Stimulated activated CD8-positive, alpha-beta memory T cell treated with anti-CD3 and anti-CD28 coated beads, Interleukin-12 subunit alpha, Interleukin-12 subunit beta, amount 100 ng/mL, for 24 hours (primary cell): Measurements from ENCODE around the gene COBL.

Experiments
- DNase-seq: peaks from one replicate; pipeline ENCODE4 v3.0.0-alpha.2; 2020; ENCODE audit errors: extremely low read depth

The COBL gene

DNA sequence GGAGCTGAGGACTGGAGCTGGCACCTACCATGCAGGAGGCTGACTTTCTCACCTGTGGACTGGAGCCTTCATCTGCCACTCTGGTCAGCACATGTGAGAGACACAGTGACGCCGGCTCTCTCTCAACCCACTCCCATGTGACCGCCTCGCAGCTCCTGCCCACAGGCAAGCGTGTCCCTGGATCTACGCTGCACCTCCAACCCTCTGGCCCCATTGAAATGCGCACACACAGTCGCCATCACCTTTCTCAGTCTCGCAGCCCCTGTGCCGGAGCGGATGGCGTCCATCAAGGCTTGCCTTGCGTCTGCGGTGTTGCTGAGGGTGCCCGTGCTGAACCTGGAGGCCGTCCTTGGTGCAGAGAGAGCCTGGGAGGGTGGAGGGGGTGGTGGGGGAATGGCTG lies 291.7 kb downstream of the COBL start:
- DNase-seq: no peak

DNA sequence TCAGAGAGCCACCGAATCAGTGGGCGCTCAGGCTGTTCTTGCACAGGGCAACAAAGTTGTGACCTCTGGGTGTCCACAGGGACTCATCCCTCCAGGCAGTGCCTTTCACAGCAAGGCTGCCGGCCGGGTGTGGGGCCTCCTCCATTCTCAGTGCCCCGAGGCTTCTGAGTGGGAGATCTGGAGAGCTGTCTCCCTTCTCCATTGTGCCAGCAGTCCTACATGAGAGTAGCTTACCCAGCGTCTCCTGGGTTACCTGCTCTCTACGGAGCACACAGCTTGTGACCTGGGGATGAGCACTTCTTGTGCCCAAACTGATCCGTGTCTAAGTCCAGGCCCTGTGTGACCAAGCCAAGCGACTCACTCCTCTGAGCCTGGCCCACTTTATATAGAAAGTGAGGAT lies 293.1 kb downstream of the COBL start:
- no peak for DNase-seq

DNA sequence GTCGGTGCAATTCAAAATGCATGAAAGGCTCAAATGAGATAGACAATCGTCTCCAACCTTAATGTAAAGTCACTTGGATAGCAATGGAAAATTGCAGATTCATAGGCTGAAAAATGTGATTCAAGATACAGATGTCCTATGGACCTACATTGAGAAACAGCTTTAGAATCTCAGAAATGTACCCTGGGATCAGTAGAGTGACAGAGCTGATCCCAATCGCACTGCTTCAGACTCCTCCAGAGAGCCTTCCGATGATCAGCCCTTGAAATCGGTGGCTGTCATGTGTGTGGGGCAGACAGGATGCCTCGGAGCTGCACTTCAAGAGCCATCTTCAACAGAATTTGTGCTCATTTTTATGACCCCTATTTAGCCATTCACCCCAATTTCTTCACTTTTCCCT lies 293.8 kb downstream of the COBL start:
- no peak for DNase-seq

DNA sequence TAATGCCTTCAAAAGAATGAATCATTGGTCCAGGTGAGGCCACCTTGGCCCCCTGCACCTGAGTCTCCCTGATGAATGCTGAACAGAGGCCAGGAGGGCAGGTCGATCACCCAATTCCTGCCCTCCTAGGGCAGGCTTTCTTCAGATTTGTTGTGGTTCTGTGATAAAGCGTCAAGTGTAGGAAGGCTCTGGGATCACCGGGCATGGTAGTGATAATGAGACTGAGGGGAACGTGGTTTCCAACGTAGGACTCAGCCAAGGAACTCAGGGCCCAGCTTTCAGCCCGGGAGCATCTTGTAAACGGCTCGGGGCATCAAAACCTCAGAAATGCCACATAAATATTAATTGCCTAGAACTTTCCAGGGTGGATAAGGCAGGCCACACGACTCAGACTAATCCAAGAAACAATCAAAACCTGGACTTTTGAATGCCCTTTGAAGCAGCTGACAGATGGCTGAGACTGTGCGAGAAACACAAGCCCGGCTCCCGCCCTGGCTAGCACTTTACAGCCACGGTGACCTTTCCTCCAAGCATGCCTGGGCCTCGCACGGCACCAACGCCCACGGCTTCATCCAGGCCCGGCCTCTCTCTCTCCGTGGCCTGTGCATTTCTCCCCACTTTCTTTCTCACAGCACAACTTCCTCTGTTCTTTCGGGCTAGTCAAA lies 294.6 kb downstream of the COBL start:
- no peak for DNase-seq

DNA sequence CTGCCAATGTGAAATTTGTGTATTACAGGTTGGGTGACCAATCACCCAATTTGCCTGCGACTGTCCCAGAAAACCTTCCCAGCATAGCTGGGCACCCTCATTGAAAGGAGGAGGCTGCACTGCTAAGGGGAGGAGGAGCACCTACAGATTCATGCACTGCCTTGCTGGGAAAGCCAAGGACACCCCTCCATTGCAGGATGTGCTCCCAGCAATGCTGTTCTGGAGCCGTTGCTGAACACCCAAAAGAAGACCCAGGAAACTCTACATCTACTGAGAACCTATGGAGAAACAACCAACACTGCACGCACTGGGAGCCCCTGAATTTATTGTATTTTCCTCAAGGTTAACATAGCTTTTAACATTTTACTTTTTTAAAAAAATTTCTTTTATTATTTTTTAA lies 295.7 kb downstream of the COBL start:
- no peak for DNase-seq

DNA sequence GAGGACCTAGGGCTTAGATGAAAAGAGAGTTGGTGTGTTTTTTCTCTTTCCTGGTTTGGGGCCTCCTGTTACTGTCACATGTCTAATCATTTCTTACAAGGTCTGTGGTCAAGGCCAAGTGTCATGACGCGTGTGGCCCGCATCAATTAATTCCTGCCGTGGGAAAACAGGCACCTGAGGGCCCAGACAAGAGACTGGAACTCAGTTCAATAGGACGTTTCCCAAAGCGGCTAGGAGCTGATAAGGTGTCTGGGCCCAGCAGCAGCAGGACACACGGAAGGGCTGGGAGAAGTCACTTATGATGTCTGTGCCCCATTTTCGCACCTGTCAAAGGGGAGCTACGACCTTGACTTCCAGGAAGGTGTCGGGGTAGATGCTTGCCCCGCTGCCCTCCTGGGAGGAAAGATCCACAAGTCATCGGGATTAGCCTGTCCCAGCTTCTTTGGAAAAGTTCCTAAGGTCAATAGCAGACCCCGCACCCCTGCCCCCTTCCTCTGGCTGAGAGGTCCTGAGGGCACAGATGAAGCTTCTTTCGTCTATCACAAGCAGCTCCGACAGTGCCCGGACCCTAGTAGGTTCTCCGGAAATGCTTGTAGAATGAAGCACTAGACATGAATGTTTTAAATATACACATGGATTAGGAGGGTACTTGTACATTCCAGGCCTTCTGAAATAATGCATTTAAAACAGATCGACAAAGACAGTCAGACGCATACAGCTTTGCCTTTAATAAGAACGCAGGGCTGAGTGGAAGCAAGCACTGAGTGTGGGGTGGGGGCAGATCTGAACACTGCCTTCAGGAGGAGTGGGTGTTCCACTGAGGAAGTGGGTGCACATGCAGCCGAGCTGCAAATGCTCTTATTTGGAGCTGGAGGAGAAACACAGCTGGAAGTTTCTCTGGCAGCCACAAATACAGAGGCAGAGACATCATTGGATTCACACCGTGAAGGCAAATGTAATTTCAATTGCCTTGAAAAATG lies 296.4 kb downstream of the COBL start:
- no peak for DNase-seq

DNA sequence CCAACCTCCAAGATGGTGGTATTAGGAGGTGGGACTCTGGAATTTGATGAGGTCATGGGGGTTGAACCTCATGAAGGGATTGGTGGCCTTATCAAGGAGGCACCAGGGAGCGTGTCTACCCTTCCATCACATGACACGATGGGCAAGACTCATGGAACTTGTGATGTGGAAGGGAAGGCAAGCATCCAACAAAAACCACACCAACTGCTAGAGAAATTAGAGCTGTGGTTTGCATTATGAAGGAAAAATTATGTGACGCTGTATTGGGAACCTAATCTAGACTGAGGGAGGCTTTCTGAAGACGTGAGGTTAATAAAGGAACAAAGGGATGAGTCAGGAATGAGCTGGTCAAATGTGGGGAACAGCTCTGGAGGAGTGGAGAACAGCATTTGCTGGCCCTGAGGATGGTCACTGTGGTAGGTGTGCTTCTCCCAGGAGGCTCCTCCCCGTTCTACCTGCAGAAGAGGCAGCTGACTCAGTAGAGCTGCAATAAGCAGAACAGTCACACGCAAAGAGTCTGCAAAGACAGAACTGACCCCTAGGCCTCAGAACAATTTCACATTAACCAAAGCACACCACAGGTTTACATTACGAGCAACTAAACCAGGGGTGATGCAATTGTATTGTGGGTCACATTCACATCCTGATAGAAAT lies 297.3 kb downstream of the COBL start:
- DNase-seq: no peak

DNA sequence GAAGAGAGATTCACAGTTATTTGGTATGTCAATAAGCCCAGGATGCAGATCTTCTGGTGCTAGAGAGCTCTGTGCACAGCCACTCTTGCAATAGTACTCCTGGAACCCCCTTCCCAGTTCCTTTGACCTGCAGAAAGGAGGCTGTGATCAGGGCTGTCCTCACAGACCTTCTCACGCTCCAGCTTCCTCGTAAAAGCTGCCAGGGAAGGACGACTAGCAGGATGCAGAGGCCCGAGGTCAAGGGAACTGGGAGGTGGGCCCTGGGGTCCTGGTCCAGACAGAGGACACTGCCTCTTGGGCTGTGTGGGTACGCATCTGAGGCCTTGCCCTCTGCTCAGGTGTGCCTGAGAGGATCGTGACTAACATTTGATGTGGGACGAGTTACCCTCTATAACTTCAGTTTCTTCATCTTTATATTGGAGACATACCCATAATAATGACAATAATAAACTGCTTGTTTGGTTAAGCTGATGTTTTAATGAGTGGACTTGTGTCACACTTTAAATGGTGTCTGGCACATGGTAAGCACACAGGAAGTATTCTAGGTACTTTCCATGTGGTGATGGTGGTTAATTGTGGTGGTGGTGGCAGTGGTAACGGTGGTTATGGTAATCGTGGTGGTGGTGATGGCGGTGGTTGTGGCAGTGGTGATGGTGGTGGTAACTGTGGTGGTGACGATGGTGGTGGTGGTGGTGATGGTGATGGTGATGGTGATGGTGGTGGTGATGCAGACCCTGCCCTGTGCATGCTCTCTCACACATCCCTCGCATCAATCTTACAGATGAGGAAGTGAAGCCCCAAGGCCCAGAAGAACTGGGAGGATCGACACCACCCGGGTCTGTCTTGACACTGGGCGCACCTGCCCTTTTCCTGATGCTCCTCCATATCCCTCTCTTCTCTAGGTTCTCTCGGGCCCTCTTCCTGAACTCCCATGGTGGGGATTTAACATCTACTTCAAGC lies 298.8 kb downstream of the COBL start:
- DNase-seq: no peak

DNA sequence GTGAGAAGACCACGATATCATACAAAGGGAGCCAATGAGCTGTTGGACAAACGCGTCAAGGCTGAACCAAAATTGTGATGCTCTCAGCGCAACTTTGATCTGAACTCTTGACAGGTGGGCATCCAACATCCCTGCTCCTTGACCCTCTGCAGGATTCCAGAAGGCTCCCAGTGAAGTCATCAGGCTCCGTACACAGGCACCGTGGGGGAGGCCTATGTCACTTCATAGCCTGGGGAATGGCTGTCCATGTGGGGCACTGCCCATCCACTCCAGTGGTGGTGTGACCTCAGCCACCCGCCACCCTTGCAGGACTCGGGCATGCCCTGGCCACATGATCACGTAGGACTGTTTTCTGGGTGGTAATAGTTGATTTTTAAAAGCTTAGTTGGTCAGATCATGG lies 300.1 kb downstream of the COBL start:
- DNase-seq: no peak

DNA sequence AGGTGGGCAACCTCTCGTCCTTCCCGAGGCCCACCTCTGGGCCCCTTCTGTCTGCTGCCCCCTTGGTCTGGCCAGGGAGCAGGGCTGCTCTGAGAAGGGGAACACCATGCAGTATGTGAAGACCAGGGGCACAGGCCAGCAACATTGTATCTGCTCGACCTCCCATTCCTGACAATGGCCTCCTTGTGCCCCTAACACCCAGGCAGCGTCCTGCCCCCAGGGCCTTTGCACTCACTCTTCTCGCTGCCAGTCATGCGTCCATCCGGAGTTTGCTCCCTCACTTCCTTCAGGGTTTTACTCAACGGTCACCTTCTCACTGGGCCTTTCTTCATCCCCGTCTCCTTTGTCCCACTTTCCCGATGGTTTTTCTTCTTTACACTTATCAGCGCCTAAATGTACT lies 301.0 kb downstream of the COBL start:
- no peak for DNase-seq

DNA sequence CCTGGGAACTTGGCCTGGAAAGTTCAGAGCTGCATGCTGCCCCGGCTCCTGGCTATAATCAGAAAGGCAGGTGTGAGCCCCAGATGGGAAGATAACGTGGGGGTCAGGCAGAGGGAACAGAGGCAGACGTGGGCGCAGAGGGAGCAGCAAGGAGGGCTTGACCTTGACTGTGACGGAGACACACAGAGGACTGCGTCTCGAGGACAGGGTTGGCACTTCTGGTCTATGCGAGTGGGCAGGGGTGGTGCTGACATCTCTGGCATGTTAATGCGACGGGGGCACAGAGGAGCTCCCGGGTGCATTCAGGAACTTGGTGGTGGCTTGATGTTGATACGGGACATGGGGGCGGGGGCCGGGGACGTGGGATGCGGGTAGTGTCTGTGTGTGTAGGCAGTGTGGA lies 301.8 kb downstream of the COBL start:
- no peak for DNase-seq

DNA sequence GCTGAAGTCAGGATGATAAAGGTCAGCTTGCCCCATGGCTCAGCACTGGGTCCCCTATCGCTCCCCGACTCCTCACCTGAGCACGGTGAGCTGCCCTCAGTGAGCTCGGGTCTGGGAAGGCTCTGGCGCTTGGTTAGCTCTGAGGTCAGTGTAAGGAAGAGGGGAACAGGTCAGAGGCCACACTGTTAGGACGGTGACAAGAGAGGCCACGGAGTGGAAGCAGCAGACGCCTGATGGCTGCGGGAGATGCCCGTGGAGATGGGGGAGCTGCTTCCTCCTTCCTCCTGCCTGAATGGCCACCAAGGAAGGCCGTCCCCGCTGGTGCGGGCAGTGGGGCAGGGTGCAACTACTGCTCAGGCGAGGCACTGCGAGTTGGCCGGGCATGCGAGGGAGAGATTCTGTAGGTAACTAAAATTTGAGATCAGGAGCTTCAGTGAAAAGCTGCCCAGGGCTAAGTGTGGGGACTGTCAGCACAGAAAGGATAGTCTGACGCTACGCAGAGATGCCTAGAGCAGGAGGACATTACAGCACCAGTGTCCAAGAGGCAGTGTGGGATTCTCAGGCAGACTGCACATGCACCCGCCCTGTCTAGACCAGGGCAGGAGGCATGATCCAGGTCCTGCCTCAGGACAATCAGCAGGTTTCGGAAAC lies 302.6 kb downstream of the COBL start:
- no peak for DNase-seq

DNA sequence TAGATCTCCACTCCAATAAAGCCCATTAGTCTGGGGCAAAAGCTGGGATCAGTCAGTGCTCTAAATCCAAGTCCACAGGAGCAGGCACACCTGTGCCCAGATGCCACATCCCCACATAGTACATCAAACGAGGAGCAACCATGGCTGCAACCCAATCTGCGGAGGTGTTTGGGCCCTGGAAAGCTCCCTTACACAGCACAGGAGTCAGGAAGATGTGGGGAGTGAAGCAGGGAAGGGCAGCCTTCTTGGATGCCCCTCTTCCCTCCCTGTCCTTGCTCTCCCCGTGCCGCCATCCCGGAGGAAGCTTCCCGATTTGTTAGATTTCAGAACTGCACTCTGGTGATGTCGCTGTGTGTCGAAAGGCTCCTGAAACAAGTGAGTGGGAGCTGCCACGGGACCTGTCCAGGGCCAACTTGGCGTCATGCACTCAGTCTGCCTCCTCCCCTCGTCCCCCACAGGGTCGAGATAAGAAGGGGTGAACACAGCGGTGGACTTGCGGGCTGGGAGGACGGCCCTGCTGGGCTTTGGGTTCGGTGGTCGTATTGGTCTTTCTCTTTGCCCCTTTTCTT lies 303.3 kb downstream of the COBL start:
- DNase-seq: no peak

DNA sequence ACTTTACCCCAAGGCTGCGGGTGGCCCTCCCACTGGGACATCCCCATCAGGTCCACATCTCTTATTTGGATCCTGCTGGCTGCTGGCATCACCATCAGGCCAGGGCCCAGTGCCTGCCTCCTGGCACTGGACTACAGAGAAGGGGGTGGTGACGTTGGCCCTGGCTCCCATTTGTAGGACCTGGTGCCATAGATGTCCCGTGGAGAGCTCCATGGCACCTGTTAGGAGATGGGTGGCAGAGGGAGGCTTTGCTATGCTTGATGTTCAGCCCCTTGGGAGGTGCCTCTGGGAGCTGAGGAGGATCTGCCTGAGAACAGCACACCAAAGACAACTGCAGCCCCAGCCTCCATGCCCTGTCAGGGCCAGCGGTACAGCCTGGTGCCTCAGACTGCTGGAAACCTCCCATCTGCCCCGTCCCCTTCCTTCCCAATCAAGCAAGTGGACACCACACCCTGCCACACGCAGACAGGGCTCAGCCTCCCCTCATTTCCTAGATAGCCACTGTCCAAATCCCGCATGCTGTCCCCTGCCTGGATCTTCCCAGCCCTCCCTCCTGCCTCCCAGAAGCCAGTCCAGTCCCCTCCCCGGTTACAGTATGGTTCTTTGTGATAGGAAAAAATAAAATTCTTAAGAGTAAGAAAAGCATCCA lies 303.9 kb downstream of the COBL start:
- DNase-seq: no peak

DNA sequence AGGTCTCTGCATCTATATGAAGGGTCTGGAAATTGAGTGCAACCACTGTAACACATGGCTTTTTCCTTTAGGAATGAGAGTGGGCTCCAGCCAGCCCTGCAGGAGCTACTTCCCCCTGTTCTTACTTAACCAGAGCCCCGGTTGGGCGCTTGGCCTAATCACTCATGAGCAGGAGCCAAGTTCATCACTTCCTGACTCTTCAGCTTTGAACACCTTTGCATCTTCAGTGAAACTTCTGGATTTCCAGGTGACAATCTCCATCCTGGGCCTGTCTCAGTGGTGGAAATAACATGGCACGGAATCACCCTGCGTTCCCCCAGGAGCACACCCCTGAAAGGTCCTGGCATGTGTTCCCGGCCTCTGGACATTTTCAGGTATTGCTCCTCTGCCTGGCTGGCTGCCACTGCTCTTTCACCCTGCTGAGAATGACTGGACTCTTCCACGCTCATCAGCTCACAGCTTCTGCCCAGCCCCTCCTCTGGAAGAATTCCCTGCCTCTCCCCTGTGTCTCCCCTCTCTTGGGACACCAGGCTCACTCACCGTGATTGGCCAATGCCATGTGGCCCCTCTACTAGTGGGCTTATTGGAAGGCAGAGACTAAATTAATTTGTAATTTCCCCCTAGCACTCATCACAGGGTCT lies 304.8 kb downstream of the COBL start:
- DNase-seq: no peak

DNA sequence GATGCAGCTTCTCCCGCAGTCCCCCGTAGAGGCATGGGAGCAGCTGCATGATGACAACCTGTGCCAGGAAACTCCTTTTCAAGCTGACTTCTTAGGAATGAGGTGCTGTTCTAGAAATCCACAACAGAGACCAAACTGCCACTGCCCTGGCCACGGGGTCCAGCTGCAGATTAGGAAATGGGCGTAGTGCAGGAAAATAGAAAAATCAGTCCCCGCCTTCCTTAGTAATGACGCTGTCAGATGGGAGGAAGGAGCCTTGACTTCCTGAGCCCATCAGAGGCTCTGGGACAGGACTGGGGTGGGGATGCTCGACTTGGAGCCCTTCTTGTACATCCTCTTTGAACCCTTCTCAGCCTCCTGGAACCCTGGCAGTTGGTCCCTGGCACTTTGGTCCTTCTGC lies 306.1 kb downstream of the COBL start:
- no peak for DNase-seq

DNA sequence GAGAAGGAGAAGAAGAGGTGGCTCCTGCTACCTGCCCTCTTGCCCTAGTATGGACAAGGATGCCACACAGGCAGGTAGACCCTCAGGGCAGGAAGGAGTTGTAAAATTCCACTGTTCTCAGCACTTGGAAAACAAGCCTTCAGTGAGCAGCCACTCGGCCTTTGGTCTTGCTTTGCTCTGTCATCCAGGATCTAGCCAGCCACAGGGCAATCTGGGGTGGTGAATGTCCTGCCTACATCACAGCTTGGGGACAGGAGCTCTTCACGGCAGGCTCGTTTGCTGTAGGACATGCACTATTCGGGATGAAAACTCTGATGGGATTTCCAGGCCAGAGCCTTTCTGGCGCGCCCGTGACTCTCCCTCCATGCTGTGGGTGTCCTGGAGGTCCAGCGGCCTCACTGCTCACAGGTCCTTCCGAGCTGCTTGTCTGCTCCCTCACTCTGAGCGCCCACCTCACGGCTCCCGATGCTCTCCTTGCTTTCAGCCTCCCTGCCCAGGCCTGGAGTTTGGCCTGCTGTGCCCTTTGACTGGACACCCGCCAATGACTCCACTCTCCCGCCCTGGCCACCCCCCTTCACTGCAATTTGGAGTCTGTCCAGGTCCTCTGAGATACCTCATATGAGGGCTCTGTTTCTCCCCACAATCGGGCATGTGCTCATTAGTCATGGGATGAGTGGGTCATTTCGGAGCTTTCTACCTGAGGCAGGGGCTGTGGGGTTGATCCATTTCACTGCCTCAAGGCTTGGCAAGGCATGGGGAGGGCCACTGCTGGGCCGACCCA lies 306.7 kb downstream of the COBL start:
- DNase-seq: no peak

DNA sequence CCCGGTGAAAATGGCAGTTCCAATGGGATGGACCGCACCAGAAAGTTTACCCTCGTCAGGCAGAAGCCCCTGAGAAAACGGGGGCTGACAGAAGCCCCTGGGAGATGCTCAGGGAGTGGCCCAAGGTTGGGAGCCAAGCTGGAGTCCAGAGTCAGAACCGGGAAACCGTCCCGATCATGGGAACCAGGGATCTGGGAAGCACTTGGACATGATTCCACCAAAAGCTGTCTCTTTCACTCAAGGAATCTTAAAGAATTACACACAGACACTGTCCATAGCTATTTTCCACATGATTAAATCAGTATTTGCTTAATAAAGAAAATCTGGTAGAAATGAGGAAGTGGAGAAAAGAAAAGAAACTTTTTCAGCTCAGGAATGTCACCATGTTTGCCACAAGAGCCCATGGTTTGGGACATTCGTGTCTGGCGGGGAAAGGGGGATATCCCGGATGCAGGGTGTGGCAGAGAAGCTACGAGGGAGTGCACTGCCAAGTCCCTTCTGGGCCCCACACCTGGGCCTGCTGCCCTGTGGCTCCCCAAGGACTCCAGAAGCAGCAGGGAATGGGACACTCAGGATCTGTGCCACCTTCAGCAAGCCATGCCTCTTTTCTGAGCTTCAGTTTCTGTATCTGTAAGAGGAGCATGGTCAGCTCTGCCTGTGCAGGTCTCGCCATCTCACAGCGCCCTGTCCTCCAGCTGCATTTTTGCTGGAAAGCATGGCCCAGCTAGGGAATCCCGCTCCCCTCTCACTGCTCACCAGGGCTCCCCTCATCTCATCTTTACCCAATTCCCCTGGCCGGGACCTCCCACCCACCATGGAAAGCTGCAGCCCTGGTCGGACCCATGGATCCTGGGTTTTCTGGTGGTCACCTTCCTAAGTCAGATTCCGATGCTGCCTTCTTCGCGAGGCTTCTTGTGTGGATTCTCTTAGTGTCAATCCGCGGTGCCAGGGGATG lies 308.8 kb downstream of the COBL start:
- DNase-seq: no peak
